ENCODE measurements around the gene CCDC40. TPM values are rescaled to one million over a fixed set of nuclear protein-coding genes. Genes with fewer than 3 reads are reported as not detected.

CCDC40 gene
- total and polyA plus RNA-seq, 10 of the 15 experiments (the other 5 are each of a cell fraction or from before 2014, with no cell fraction given) = 0.06 to 0.10 TPM; not detected in 8

DNA sequence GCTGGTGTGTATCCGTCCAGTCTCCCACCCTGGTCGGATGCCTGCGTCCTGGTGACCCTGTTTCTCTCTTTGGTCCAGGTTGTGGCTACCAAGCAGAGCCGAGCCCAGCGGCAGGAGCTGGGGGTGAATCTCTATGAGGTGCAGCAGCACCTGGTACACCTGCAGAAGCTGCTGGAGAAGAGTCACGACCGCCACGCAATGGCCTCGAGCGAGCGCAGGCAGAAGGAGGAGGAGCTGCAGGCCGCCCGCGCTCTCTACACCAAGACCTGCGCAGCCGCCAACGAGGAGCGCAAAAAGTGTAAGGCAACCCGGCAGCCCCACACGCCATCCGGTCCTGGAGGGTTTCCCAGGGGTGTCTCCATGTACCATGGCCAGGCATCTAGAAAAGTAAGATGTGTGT, 13.5 kb downstream of the CCDC40 start:
- Histone ChIP-seq H3K79me2 (ENCODE audit: control insufficient read depth, insufficient read depth, low read length) (no peaks in the 10 kb centered on the region), H3K4me3 (no peak overlapping the region), H3K27me3 (replicated peaks in 1 of 2; ENCODE audit: control insufficient read depth in 2 of 2, insufficient read depth in 2 of 2, low read length in 1 of 2) (0 out of 4 replicates have a peak, but pooled peaks cover 0 to 2% of the 10 kb centered on the region in 2 experiments), H3K4me2 (ENCODE audit: control insufficient read depth, insufficient read depth) (no peak overlapping the region), H3K9me3 (replicated peaks; ENCODE audit: control insufficient read depth, insufficient read depth, low read length) (no peaks in the 10 kb centered on the region), H3K4me1 (ENCODE audit: control insufficient read depth, insufficient read depth, low read length) (no peaks in the 10 kb centered on the region), H2AFZ (ENCODE audit: control insufficient read depth, low read depth, low read length) (no peak overlapping the region), H3K9ac (ENCODE audit: control insufficient read depth, insufficient read depth, low read length) (no peak overlapping the region), H3K27ac (ENCODE audit: control insufficient read depth, insufficient read depth) (no peak overlapping the region), H3K36me3 (ENCODE audit: control insufficient read depth in 2 of 2, insufficient read depth in 2 of 2, low read length in 1 of 2) (no peaks in the 10 kb centered on the region), H4K20me1 (ENCODE audit: control insufficient read depth, insufficient read depth) (no peaks in the 10 kb centered on the region)
- no TSS peak for BruUV-seq (replicated peaks)
- POLR2A ChIA-PET = no interaction called here
- WGBS (ENCODE audit: insufficient coverage, insufficient replicate concordance, low lambda C conversion rate, missing lambda C conversion rate) = 55% methylated on average over 21 of the region's 21 CpGs
- no peak for TF ChIP-seq JUNB (IDR thresholded peaks at IDR 0.05)
- no peak for TF ChIP-seq YY1 (IDR thresholded peaks at IDR 0.05; ENCODE audit: low read depth, low read length)
- TF ChIP-seq, protein P1, sequence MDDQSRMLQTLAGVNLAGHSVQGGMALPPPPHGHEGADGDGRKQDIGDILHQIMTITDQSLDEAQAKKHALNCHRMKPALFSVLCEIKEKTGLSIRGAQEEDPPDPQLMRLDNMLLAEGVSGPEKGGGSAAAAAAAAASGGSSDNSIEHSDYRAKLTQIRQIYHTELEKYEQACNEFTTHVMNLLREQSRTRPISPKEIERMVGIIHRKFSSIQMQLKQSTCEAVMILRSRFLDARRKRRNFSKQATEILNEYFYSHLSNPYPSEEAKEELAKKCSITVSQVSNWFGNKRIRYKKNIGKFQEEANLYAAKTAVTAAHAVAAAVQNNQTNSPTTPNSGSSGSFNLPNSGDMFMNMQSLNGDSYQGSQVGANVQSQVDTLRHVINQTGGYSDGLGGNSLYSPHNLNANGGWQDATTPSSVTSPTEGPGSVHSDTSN (IDR thresholded peaks at IDR 0.05; ENCODE audit: insufficient replicate concordance, low read depth, low read length) = no peak
- TF ChIP-seq, protein P2, sequence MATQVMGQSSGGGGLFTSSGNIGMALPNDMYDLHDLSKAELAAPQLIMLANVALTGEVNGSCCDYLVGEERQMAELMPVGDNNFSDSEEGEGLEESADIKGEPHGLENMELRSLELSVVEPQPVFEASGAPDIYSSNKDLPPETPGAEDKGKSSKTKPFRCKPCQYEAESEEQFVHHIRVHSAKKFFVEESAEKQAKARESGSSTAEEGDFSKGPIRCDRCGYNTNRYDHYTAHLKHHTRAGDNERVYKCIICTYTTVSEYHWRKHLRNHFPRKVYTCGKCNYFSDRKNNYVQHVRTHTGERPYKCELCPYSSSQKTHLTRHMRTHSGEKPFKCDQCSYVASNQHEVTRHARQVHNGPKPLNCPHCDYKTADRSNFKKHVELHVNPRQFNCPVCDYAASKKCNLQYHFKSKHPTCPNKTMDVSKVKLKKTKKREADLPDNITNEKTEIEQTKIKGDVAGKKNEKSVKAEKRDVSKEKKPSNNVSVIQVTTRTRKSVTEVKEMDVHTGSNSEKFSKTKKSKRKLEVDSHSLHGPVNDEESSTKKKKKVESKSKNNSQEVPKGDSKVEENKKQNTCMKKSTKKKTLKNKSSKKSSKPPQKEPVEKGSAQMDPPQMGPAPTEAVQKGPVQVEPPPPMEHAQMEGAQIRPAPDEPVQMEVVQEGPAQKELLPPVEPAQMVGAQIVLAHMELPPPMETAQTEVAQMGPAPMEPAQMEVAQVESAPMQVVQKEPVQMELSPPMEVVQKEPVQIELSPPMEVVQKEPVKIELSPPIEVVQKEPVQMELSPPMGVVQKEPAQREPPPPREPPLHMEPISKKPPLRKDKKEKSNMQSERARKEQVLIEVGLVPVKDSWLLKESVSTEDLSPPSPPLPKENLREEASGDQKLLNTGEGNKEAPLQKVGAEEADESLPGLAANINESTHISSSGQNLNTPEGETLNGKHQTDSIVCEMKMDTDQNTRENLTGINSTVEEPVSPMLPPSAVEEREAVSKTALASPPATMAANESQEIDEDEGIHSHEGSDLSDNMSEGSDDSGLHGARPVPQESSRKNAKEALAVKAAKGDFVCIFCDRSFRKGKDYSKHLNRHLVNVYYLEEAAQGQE (IDR thresholded peaks at IDR 0.05; ENCODE audit: low read depth, low read length) = no peak
- no peak for TF ChIP-seq EP300 (IDR thresholded peaks at IDR 0.05; ENCODE audit: borderline replicate concordance in 1 of 2, control insufficient read depth in 1 of 2, low read depth in 2 of 2, low read length in 2 of 2)
- TF ChIP-seq ATF7 (IDR thresholded peaks at IDR 0.05; ENCODE audit: low read depth) = no peak
- TF ChIP-seq IKZF1 (conservative IDR thresholded peaks at IDR 0.05) = no peak
- RAD21 ChIA-PET (ENCODE audit: unreplicated experiment) = no interaction called here
- DNase-seq (ENCODE audit: low read depth, low spot score) = no peak
- CTCF ChIA-PET = no interaction called here
- ATAC-seq = no peak
- intact Hi-C loops (cut with micrococcal nuclease; ENCODE audit: unreplicated experiment) (no loop called here), in situ Hi-C loops (cut with MboI) (no loop called here)
- FAIRE-seq = no peak
- SMC1A ChIA-PET (ENCODE audit: uncharacterized antibody, unreplicated experiment) = no interaction called here
